ENCODE data around the gene JAZF1. TPM values are rescaled to one million over a fixed set of nuclear protein-coding genes. Genes with fewer than 3 reads are reported as not detected.

The JAZF1 gene
- total RNA-seq, 1 experiment from 2014 or later: 9.1 TPM

DNA sequence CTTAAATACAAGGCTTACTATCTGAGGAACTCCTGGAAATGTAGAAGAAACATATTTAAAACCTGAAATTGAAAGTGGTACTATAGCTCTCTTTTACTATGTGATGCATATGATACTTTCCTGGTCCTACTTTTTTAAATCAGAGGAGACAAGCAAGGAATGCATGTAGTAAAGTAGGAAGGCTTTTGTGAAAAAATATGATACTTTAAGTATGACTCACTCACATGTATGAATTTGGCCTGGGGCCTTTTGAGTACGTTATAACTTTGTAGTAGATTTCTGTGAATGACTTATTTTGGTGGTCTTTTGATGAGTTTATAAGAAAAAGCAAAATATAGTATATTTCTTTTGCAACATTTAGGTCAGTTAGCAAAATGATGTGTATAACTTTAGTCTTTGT lies 386.8 kb downstream of the JAZF1 start:
- H3K9me3 Mint-ChIP-seq: no peaks in the 10 kb centered on the region

More for the DNA sequence above, 386.8 kb downstream of the JAZF1 start:
- H3K27ac ChIP-seq (ENCODE audit: insufficient read length, low read depth, low read length): no peak overlapping the region
- no peak overlapping the region for H3K4ac ChIP-seq (ENCODE audit: low read depth, low read length)
- H3K27me3 ChIP-seq (ENCODE audit: insufficient read depth, low read length): no peaks in the 10 kb centered on the region
- Mint-ChIP-seq H3K36me3 (ENCODE audit: insufficient read depth in 1 of 3, low read depth in 3 of 3) (peaks cover 4 to 46% (median 37%) of the 10 kb centered on the region in 3 experiments; a peak in 5 of 7 replicates), H3K27ac (no peak overlapping the region), H3K27me3 (ENCODE audit: low read depth) (no peaks in the 10 kb centered on the region), H3K4me1 (peaks cover 5 to 11% of the 10 kb centered on the region in 2 experiments), H3K4me3 (no peak overlapping the region)
- no peak overlapping the region for H2BK5ac ChIP-seq (ENCODE audit: insufficient read length, low read length)
- WGBS (ENCODE audit: extremely low coverage, insufficient read length, low lambda C conversion rate): no CpG with 5 or more reads among the region's 1 CpG
- H4K20me1 ChIP-seq (ENCODE audit: control insufficient read depth, insufficient read depth, insufficient read length): no peaks in the 10 kb centered on the region
- no peaks in the 10 kb centered on the region for H3K79me2 ChIP-seq (ENCODE audit: insufficient read depth, low read length)
- DNase-seq: no peak
- no peak overlapping the region for H4K8ac ChIP-seq (replicated peaks; ENCODE audit: insufficient read length, low read depth, low read length)
- no peaks in the 10 kb centered on the region for H3K23me2 ChIP-seq (ENCODE audit: insufficient read length, low read depth, low read length, poor library complexity, severe bottlenecking)
- TF ChIP-seq, protein P1, sequence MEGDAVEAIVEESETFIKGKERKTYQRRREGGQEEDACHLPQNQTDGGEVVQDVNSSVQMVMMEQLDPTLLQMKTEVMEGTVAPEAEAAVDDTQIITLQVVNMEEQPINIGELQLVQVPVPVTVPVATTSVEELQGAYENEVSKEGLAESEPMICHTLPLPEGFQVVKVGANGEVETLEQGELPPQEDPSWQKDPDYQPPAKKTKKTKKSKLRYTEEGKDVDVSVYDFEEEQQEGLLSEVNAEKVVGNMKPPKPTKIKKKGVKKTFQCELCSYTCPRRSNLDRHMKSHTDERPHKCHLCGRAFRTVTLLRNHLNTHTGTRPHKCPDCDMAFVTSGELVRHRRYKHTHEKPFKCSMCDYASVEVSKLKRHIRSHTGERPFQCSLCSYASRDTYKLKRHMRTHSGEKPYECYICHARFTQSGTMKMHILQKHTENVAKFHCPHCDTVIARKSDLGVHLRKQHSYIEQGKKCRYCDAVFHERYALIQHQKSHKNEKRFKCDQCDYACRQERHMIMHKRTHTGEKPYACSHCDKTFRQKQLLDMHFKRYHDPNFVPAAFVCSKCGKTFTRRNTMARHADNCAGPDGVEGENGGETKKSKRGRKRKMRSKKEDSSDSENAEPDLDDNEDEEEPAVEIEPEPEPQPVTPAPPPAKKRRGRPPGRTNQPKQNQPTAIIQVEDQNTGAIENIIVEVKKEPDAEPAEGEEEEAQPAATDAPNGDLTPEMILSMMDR (conservative IDR thresholded peaks at IDR 0.05): no peak
- H2AFZ ChIP-seq (ENCODE audit: low read length): no peak overlapping the region
- H3K23ac ChIP-seq (ENCODE audit: insufficient read length, low read depth, low read length): no peak overlapping the region
- H3K14ac ChIP-seq (ENCODE audit: insufficient read depth, low read length): no peak overlapping the region
- H4K5ac ChIP-seq (ENCODE audit: insufficient read length, low read depth, low read length): no peak overlapping the region
- no peak overlapping the region for H2BK12ac ChIP-seq (ENCODE audit: insufficient read length, low read depth, low read length)
- no peak overlapping the region for H2BK15ac ChIP-seq (ENCODE audit: low read depth, low read length)
- no peak overlapping the region for H3T11ph ChIP-seq (ENCODE audit: low read length)
- H3K4me1 ChIP-seq (ENCODE audit: insufficient read depth, low read length): no peaks in the 10 kb centered on the region
- no peak overlapping the region for H2BK120ac ChIP-seq (ENCODE audit: low read depth, low read length, poor library complexity, severe bottlenecking)
- no peaks in the 10 kb centered on the region for H3K9me3 ChIP-seq (ENCODE audit: control insufficient read depth, low read depth, low read length)
- no peak overlapping the region for H4K91ac ChIP-seq (ENCODE audit: insufficient read length, low read depth, low read length)
- no peak overlapping the region for H2BK20ac ChIP-seq (ENCODE audit: low read depth, low read length, poor library complexity, severe bottlenecking)
- no peak overlapping the region for H3K4me2 ChIP-seq (ENCODE audit: insufficient read depth, insufficient read length, low read length)
- H2AK5ac ChIP-seq (ENCODE audit: insufficient read length, low read length): no peak overlapping the region
- H3K18ac ChIP-seq (ENCODE audit: insufficient read length, low read depth, low read length): no peak overlapping the region
- H3K9ac ChIP-seq (ENCODE audit: extremely low read depth, insufficient read length, low read length): no peak overlapping the region
- H3K79me1 ChIP-seq (ENCODE audit: insufficient read depth, low read depth, low read length, poor library complexity, severe bottlenecking): no peaks in the 10 kb centered on the region
- H3K56ac ChIP-seq (ENCODE audit: insufficient read length, low read depth, low read length): no peak overlapping the region
